ENCODE results near the gene CFAP73. TPM values are rescaled to one million over a fixed set of nuclear protein-coding genes. Genes with fewer than 3 reads are reported as not detected.
A peak's percentile ranks its signal among the peaks of the same experiment; 100 is the strongest.

Gene CFAP73
- total RNA-seq, 1 donor = not detected

DNA sequence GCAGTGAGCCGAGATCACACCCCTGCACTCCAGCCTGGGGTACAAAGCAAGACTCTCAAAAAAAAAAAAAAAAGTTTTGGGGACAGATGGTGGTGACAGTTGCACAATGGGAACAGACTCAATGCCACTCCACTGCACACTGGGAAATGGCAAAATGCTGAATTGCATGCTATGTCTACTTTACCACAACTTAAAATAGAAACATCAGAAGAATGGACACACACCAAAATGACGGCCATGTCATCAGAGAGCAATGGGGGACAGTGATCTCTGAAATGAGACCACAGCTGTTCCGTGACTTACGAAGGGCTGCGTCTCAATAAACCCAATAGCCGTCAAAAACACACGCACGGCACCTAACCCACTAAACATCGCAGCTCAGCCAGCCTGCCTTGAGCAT lies 22.0 kb downstream of the CFAP73 start:
- TF ChIP-seq, protein P1, sequence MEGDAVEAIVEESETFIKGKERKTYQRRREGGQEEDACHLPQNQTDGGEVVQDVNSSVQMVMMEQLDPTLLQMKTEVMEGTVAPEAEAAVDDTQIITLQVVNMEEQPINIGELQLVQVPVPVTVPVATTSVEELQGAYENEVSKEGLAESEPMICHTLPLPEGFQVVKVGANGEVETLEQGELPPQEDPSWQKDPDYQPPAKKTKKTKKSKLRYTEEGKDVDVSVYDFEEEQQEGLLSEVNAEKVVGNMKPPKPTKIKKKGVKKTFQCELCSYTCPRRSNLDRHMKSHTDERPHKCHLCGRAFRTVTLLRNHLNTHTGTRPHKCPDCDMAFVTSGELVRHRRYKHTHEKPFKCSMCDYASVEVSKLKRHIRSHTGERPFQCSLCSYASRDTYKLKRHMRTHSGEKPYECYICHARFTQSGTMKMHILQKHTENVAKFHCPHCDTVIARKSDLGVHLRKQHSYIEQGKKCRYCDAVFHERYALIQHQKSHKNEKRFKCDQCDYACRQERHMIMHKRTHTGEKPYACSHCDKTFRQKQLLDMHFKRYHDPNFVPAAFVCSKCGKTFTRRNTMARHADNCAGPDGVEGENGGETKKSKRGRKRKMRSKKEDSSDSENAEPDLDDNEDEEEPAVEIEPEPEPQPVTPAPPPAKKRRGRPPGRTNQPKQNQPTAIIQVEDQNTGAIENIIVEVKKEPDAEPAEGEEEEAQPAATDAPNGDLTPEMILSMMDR (IDR thresholded peaks at IDR 0.05; ENCODE audit: insufficient read depth, low read depth, low read length) = no peak
- DNase-seq (ENCODE audit: low read depth) = no peak
- no peak overlapping the region for H3K4me3 ChIP-seq (ENCODE audit: low read depth, low read length)

DNA sequence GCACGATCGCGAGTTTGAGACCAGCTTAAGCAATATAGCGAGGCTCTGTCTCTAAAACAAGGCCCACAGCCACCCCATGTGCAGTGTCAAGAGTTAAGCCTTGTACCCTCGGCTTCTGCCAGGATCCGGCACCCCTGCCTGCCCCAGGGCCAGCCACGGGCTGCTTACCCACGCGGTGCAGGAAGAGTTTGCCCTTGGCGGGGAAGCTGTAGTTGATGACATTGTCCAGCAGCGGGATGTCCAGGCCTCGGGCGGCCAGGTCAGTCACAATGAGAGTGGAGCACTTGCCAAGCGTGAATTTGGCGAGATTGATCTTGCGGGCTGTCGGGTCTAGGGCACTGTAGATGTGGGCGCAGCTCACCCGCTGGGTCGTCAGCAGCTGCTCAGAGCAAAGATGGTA lies 22.7 kb downstream of the CFAP73 start:
- H3K4me3 ChIP-seq (ENCODE audit: low read depth, low read length) = no peak overlapping the region
- TF ChIP-seq, protein P1 (IDR thresholded peaks at IDR 0.05; ENCODE audit: insufficient read depth, low read depth, low read length) = no peak
- no peak for DNase-seq (ENCODE audit: low read depth)

DNA sequence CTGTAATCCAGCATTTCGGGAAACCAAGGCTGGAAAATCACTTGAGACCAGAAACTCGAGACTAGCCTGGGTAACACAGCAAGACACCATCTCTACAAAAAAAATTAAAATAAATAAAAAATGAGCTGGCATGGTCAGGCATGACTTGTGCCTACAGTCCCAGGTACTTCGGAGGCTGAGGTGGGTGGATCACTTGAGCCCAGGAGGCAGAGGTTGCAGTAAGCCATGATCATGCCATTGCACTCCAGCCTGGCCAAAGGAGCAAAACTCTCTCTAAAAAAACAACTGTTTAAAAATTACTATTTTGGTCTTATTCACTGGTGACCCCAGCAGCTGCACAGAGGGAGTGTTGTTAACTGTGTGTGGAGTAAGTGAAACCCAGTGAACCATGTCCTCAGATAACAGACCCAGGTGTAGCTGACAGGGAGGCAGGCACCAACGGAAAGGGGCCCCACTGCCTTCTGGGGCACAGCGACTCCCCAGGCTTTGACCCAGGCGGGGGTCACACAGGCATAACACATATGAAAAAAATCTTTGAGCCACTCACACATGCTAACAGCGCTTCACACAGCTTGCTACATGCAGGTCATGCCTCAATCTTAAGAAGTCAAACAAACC lies 23.7 kb downstream of the CFAP73 start:
- no peak for DNase-seq (ENCODE audit: low read depth)
- H3K4me3 ChIP-seq (ENCODE audit: low read depth, low read length) = no peak overlapping the region
- TF ChIP-seq, protein P1 (IDR thresholded peaks at IDR 0.05; ENCODE audit: insufficient read depth, low read depth, low read length) = no peak

DNA sequence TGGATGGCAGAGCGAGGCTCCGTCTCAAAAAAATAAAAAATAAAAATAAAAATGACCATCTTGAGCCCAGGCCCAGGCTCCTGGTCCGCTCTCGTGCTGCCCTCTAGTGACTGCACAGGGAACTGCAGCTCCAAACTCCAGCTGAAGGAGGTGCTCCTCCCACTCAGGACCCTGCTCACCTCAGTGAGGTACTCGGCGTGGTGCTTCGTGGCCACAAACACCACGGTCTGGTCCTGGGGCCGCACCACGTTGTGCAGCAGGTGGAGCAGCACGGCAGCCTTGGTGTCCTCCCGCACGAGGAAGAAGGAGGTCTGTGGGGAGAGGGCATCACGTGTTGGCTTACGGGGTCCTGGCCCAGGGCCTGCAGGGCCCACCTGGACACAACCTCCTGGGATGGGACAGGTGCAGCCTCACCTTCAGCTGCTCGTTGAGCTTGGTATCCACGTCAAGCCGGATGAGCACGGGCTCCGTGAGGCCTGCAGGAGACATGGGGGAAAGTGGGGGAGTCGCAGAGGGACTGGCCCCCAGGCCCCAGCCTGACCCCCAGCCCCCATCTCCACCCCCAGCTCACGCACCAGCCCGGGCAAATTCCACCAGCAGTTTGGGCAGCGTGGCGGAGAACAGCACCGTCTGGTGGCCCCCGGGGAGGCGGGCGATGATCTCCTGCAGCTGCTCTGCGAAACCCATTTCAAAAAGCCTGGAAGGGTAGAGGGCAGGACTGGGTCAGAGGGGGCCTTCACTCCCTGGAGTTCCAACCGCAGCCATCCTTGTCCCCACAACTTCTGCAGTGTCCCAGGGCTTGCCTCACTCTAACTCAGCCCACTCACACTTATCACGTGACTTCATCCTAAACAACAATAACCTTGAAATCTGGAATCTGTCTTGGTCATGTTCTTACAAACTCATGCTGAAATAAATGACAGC lies 25.2 kb downstream of the CFAP73 start:
- H3K4me3 ChIP-seq (ENCODE audit: low read depth, low read length) = no peak overlapping the region
- TF ChIP-seq, protein P1 (IDR thresholded peaks at IDR 0.05; ENCODE audit: insufficient read depth, low read depth, low read length) = peak; percentile 100
- peak; percentile 68 for DNase-seq (ENCODE audit: low read depth)

DNA sequence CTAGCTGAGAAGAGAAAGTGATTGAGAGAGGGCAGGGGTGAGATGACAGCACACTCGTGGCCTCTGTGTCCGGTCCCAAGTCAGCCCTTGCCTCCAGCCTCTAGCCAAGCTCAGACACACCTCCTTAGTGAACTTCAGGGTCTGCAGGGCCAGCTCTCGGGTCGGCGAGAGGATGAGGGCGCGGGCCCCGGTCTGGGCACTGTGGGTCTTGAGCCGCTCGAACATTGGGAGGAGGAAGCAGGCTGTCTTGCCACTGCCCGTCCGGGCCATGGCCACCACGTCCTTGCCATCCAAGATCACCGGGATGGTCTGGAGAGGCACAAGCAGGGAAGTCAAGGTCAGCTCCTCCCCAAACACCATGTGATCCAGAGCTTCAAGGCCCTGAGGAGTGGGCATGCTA lies 29.5 kb downstream of the CFAP73 start:
- no peak for DNase-seq (ENCODE audit: low read depth)
- TF ChIP-seq, protein P1 (IDR thresholded peaks at IDR 0.05; ENCODE audit: insufficient read depth, low read depth, low read length) = no peak
- H3K4me3 ChIP-seq (ENCODE audit: low read depth, low read length) = no peak overlapping the region

DNA sequence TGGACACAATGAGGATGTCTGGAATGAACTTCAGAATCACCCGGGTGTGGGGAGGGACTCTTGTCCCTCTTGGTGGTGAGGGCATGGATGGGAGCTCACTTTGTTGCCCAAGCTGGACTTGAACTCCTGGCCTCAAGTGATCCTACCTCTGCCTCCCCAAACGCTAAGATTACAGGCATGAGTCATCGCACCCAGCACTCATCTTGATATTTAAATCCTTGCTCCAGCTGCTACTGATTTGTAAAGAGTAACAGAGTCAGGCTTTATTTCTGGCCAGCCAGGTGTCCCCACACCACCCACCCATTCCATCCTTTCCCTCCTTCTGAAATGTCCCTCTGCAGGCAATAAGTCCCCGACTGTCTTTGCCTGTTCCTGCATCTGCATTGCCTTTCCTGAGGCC lies 30.8 kb downstream of the CFAP73 start:
- TF ChIP-seq, protein P1 (IDR thresholded peaks at IDR 0.05; ENCODE audit: insufficient read depth, low read depth, low read length) = no peak
- DNase-seq (ENCODE audit: low read depth) = no peak
- no peak overlapping the region for H3K4me3 ChIP-seq (ENCODE audit: low read depth, low read length)

All from fibroblast of villous mesenchyme (primary cell).